IMR-90 (cell line): Measurements from ENCODE around the gene ECM1.
A peak's percentile ranks its signal among the peaks of the same experiment; 100 is the strongest.

Experiments
- BHLHE40 ChIP-seq: fragments of 150-350 bp; IDR thresholded peaks from 2 replicates; pipeline ENCODE4 v1.6.1; 2016; ENCODE audit warnings: mild to moderate bottlenecking, low read depth, low read length
- CEBPB ChIP-seq: IDR thresholded peaks from 2 replicates; pipeline ENCODE4 v1.6.1; 2012; ENCODE audit warnings: low read depth, low read length, improper control_type of control experiment
- CTCF ChIP-seq: conservative IDR thresholded peaks from 2 replicates; pipeline ENCODE4 v1.5.1; 2012; ENCODE audit warnings: mild to moderate bottlenecking, low read depth, low read length, improper control_type of control experiment
- FOS ChIP-seq: fragments of 150-350 bp; IDR thresholded peaks from 2 replicates; pipeline ENCODE4 v1.6.1; 2016; ENCODE audit warnings: low read depth, low read length
- MAFK ChIP-seq: IDR thresholded peaks from 2 replicates; pipeline ENCODE4 v1.6.1; 2012; ENCODE audit warnings: low read depth, low read length, improper control_type of control experiment
- MXI1 ChIP-seq: IDR thresholded peaks from 2 replicates; pipeline ENCODE4 v1.6.1; 2012; ENCODE audit warnings: low read depth, mild to moderate bottlenecking, low read length, moderate library complexity, borderline replicate concordance
- POLR2A ChIP-seq: IDR thresholded peaks from 2 replicates; pipeline ENCODE4 v1.6.1; 2012; ENCODE audit warnings: mild to moderate bottlenecking, low read depth, low read length
- RCOR1 ChIP-seq: IDR thresholded peaks from 2 replicates; pipeline ENCODE4 v1.6.1; 2012; ENCODE audit warnings: mild to moderate bottlenecking, low read length, improper control_type of control experiment; ENCODE audit not compliant: insufficient replicate concordance
- RFX5 ChIP-seq: IDR thresholded peaks from 2 replicates; pipeline ENCODE4 v1.8.0; 2012; ENCODE audit warnings: low read depth, mild to moderate bottlenecking, low read length, moderate library complexity
- SMC3 ChIP-seq: fragments of 150-350 bp; IDR thresholded peaks from 2 replicates; pipeline ENCODE4 v1.6.1; 2016; ENCODE audit warnings: low read depth, mild to moderate bottlenecking, antibody characterized with exemption, low read length, moderate library complexity
- USF2 ChIP-seq: fragments of 150-350 bp; IDR thresholded peaks from 2 replicates; pipeline ENCODE4 v1.6.1; 2017; ENCODE audit warnings: mild to moderate bottlenecking, antibody characterized with exemption, low read length, low read depth

GRCh38 chr1:150560011-150560438 is 52.1 kb downstream of the ECM1 start:
- no peak for TF ChIP-seq POLR2A
- TF ChIP-seq CTCF, result peak; percentile 75
- no peak for TF ChIP-seq BHLHE40
- TF ChIP-seq USF2, result no peak
- no peak for TF ChIP-seq CEBPB
- TF ChIP-seq SMC3, result peak; percentile 61
- TF ChIP-seq RFX5, result no peak
- TF ChIP-seq MAFK, result no peak
- no peak for TF ChIP-seq FOS
- TF ChIP-seq MXI1, result no peak
- no peak for TF ChIP-seq RCOR1
